Right lobe of liver (tissue), 6 donors: ENCODE data around the gene MRPL40. TPM values are rescaled to one million over a fixed set of nuclear protein-coding genes. Genes with fewer than 3 reads are reported as not detected.

Source experiments
- ATAC-seq, 4 donors: fragments of 200-7000 bp; cut with Tn5 transposase; one replicate each; pipeline ENCODE4 v1.9.1; 2020; ENCODE audit warnings: mild to moderate bottlenecking in 4 of 4, moderate library complexity in 4 of 4
- DNase-seq, 3 donors: peaks; one replicate each; pipeline ENCODE4 v3.0.0-alpha.2; 2020
- H3K27ac ChIP-seq, 3 donors: fragments of 200-600 bp; one replicate each; pipeline ENCODE4 v1.8.0; 2022
- H3K27me3 ChIP-seq, 2 donors: fragments of 200-600 bp; one replicate each; pipeline ENCODE4 v1.8.0; 2022
- H3K36me3 ChIP-seq, 4 donors: fragments of 200-600 bp; sonication (generic) in 1 of 4; one replicate each; pipeline versions ENCODE4 v1.5.1 to v1.8.0; 2017 to 2022; ENCODE audit warnings: control low read depth in 1 of 4
- H3K4me1 ChIP-seq, 4 donors: fragments of 200-600 bp; sonication (generic) in 1 of 4; one replicate each; pipeline versions ENCODE4 v1.5.1 to v1.8.0; 2017 to 2022; ENCODE audit warnings: control low read depth in 1 of 4
- H3K4me3 ChIP-seq, 3 donors: fragments of 200-600 bp; one replicate each; pipeline ENCODE4 v1.8.0; 2022
- H3K9me3 ChIP-seq, 4 donors: fragments of 200-600 bp; sonication (generic) in 1 of 4; one replicate each; pipeline versions ENCODE4 v1.5.1 to v1.8.0; 2017 to 2022; ENCODE audit warnings: control low read depth in 1 of 4
- CTCF ChIP-seq, 4 donors: fragments of 200-600 bp in 3 of 4; fragments of 450-650 bp in 1 of 4; IDR thresholded peaks; one replicate each; pipeline versions ENCODE4 v1.5.1 to v1.8.0; 2016 to 2022; ENCODE audit warnings: antibody characterized with exemption in 4 of 4, mild to moderate bottlenecking in 2 of 4
- POLR2A ChIP-seq: fragments of 450-650 bp; IDR thresholded peaks from one replicate; pipeline ENCODE4 v1.6.1; 2017; ENCODE audit warnings: antibody characterized with exemption, mild to moderate bottlenecking
- WGBS: methylation state at CpG from one replicate; pipeline ENCODE4 v1.1.6; 2018; ENCODE audit warnings: low coverage, low lambda C conversion rate; ENCODE audit not compliant: insufficient coverage; ENCODE audit errors: missing lambda C conversion rate; 5-methylcytosine and 5-hydroxymethylcytosine counted together
- intact Hi-C, 2 donors: fragments of 100-400 bp; cut with DNase I; formaldehyde crosslinking; loops; one replicate each; pipeline versions ENCODE4 v1.11.2 to v1.14.1; 2022
- total RNA-seq, 6 experiments: library from RNA; depleted of rRNA in 2 of 6; stranded (reverse); fragments of >200 nt in 2 of 6; fragmentation: NEBNext Ultra II Directional in 3 of 6; extraction: Animal tissue kit (Norgen Biotek cat#: 25700) in 3 of 6; gene quantifications; one replicate each; pipeline versions ENCODE4 v1.1.0 to v1.2.4, GENCODE V29; 2016 to 2023
- donor health status: DM: no; HTN: yes; CAD: no.
- donor health status: DM: no; HTN: no; CAD: no.
- donor health status: DM: no; HTN: no; CAD: no.
- donor health status: DM: no; HTN: yes; CAD: no.
- donor health status: DM: no; HTN: yes; CAD: no.

The MRPL40 gene
- total RNA-seq, 6 experiments from 2014 or later: 23.6 to 38.8 (median 27.8) TPM

- H3K36me3 ChIP-seq: peaks cover 0 to 59% (median 40%) of the 10 kb centered on the region in 4 donors
- WGBS: 76% methylated on average over 5 of the region's 7 CpGs
- H3K4me1 ChIP-seq: no peaks in the 10 kb centered on the region
- H3K27me3 ChIP-seq: no peaks in the 10 kb centered on the region
- ATAC-seq: no peak
- H3K9me3 ChIP-seq: no peaks in the 10 kb centered on the region
- no peak overlapping the region for H3K27ac ChIP-seq
- TF ChIP-seq POLR2A (no peak), CTCF (IDR thresholded peaks at IDR 0.05) (no peak)
- H3K4me3 ChIP-seq: no peak overlapping the region
- intact Hi-C loops: no loop called here
- DNase-seq: no peak
These were observed 31.4 kb downstream of the MRPL40 start for GRCh38 chr22:19463491-19464469.

DNA sequence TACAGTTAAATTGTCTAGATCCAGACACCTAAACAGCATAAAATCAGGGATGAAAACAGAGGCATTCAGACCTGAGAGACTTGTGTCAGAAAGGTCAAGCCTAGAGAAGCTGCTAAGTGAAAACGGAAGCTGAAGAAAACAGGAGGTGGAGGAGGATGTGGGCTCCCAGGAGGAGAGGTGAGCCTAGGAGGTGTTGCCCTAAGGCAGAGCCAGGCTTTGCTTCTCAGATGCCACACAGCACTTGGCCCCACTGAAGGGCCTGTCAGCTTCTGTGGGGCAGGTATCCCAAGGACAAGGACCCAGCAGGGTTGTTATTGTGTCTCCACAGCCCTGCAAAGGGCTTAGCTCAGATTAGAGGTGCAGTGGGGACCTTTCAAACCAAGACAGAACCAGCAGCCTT, 32.2 kb downstream of the MRPL40 start:
- 56% methylated on average over 1 of the region's 1 CpG for WGBS
- H3K36me3 ChIP-seq: peaks cover 0 to 63% (median 44%) of the 10 kb centered on the region in 4 donors
- no peaks in the 10 kb centered on the region for H3K9me3 ChIP-seq
- no peak overlapping the region for H3K4me3 ChIP-seq
- no peaks in the 10 kb centered on the region for H3K27me3 ChIP-seq
- H3K4me1 ChIP-seq: no peaks in the 10 kb centered on the region
- ATAC-seq (no peak), DNase-seq (no peak)
- intact Hi-C loops: no loop called here
- no peak overlapping the region for H3K27ac ChIP-seq
- TF ChIP-seq POLR2A: no peak
- TF ChIP-seq CTCF (IDR thresholded peaks at IDR 0.05): no peak

- Histone ChIP-seq H3K9me3 (no peaks in the 10 kb centered on the region), H3K4me1 (no peaks in the 10 kb centered on the region), H3K27me3 (no peaks in the 10 kb centered on the region), H3K36me3 (peaks cover 0 to 67% (median 49%) of the 10 kb centered on the region in 4 donors), H3K4me3 (no peak overlapping the region), H3K27ac (no peak overlapping the region)
- ATAC-seq (no peak), DNase-seq (peak in 1 of 3 donors; percentile 7)
- intact Hi-C loops: no loop called here
- TF ChIP-seq POLR2A (no peak), CTCF (IDR thresholded peaks at IDR 0.05) (no peak)
- 94% methylated on average over 4 of the region's 4 CpGs for WGBS
These were observed 32.6 kb downstream of the MRPL40 start for GRCh38 chr22:19464975-19465374.

DNA sequence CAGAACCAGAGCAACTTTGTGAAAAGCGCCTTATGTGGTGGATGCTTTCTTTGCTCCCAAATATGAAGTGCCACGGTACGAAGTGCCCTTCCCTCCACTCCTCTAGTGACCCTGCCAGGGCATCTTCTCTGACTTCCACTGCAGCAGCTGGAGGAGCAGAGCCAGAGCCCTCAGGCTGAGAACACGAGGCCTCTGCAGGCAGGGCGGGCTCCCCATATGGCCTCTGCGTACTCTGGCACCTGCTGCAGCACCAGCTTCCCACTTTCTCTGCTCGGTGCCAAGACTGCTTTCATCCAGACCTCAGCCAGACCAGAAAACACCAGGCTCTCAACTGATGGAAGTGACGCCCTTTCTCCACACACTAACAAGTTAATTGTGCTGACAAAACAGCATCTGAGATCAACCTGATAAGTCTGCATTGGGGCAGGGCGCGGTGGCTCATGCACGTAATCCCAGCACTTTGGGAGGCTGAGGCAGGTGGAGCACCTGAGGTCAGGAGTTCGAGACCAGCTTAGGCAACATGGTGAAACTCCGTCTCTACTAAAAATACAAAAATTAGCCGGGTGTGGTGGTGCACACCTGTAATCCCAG, 33.9 kb downstream of the MRPL40 start:
- TF ChIP-seq CTCF (IDR thresholded peaks at IDR 0.05): no peak
- no peak for TF ChIP-seq POLR2A
- no peak for ATAC-seq
- Histone ChIP-seq H3K27ac (no peak overlapping the region), H3K4me1 (no peaks in the 10 kb centered on the region), H3K36me3 (peaks cover 0 to 79% (median 54%) of the 10 kb centered on the region in 4 donors), H3K27me3 (no peaks in the 10 kb centered on the region), H3K4me3 (no peak overlapping the region), H3K9me3 (no peaks in the 10 kb centered on the region)
- DNase-seq: peak in 1 of 3 donors; percentile 32
- intact Hi-C loops: no loop called here
- WGBS: 91% methylated on average over 9 of the region's 14 CpGs
